B cell (primary cell): Measurements from ENCODE around the gene CD74.

ENCODE experiments used
- CTCF ChIP-seq: fragments of 200-600 bp; IDR thresholded peaks from one replicate; pipeline ENCODE4 v1.8.0; 2022; ENCODE audit warnings: antibody characterized with exemption, mild to moderate bottlenecking
- EZH2 ChIP-seq: IDR thresholded peaks from 2 replicates; pipeline ENCODE4 v1.6.1; 2012; ENCODE audit warnings: borderline replicate concordance, low read depth, mild to moderate bottlenecking, moderate library complexity, low read length; ENCODE audit not compliant: insufficient read depth, poor library complexity, severe bottlenecking

- no peak for TF ChIP-seq CTCF
- TF ChIP-seq EZH2, result no peak
These were observed 28.5 kb upstream of the CD74 start for GRCh38 chr5:150440948-150441812.
